Cardiac muscle cell (in vitro differentiated cells and primary cell): ENCODE measurements around the gene CYTH4. TPM values are rescaled to one million over a fixed set of nuclear protein-coding genes. Genes with fewer than 3 reads are reported as not detected.

Experiments
- DNase-seq, 2 donors: peaks; one replicate each; pipeline versions ENCODE4 v3.0.0 to v3.0.0-alpha.2; 2010 to 2017; ENCODE audit warnings: low read depth in 1 of 2, low spot score in 1 of 2
- H3K27ac ChIP-seq: fragments of 200-600 bp; sonication (generic); 2 replicates; pipeline ENCODE4 v1.5.1; 2016
- H3K27me3 ChIP-seq: fragments of 200-600 bp; sonication (generic); 2 replicates; pipeline ENCODE4 v1.6.0; 2016; ENCODE audit warnings: control low read depth
- H3K36me3 ChIP-seq: fragments of 200-600 bp; sonication (generic); 2 replicates; pipeline ENCODE4 v1.5.1; 2016; ENCODE audit warnings: control low read depth
- H3K4me1 ChIP-seq: fragments of 200-600 bp; sonication (generic); 2 replicates; pipeline ENCODE4 v1.8.1; 2017; ENCODE audit warnings: low read depth, mild to moderate bottlenecking, mixed run types
- H3K4me3 ChIP-seq: fragments of 200-600 bp; sonication (generic); 2 replicates; pipeline ENCODE4 v1.5.1; 2016; ENCODE audit warnings: mild to moderate bottlenecking
- H3K9me3 ChIP-seq: fragments of 200-600 bp; sonication (generic); 2 replicates; pipeline ENCODE4 v1.5.1; 2017; ENCODE audit warnings: low read depth, mild to moderate bottlenecking, control low read depth
- CTCF ChIP-seq: IDR thresholded peaks from 2 replicates; pipeline ENCODE4 v1.5.1; 2012; ENCODE audit warnings: low read depth, mild to moderate bottlenecking, low read length
- polyA plus RNA-seq: library from polyadenylated mRNA; unstranded; fragments of >200 nt; fragmentation: Nextera tagmentation; extraction: Ambion mirVana; gene quantifications from 2 replicates; pipeline ENCODE4 v1.2.1, GENCODE V29; 2016
- total RNA-seq: library from RNA; depleted of rRNA; stranded (reverse); fragments of >200 nt; gene quantifications from 2 replicates; pipeline ENCODE4 v1.2.3, GENCODE V29; 2016

CYTH4 gene
- total and polyA plus RNA-seq, 2 experiments from 2014 or later, result not detected

GRCh38 chr22:37295213-37295886, 13.0 kb downstream of the CYTH4 start:
- Histone ChIP-seq H3K27me3 (no peaks in the 10 kb centered on the region), H3K9me3 (no peaks in the 10 kb centered on the region), H3K36me3 (no peaks in the 10 kb centered on the region), H3K4me3 (no peak overlapping the region), H3K27ac (no peak overlapping the region), H3K4me1 (no peaks in the 10 kb centered on the region)
- TF ChIP-seq CTCF, result no peak
- no peak for DNase-seq

GRCh38 chr22:37295946-37296345, 13.6 kb downstream of the CYTH4 start:
- H3K27me3 ChIP-seq, result no peaks in the 10 kb centered on the region
- no peak for DNase-seq
- no peaks in the 10 kb centered on the region for H3K36me3 ChIP-seq
- H3K4me3 ChIP-seq, result no peak overlapping the region
- H3K9me3 ChIP-seq, result no peaks in the 10 kb centered on the region
- no peak overlapping the region for H3K27ac ChIP-seq
- no peaks in the 10 kb centered on the region for H3K4me1 ChIP-seq
- no peak for TF ChIP-seq CTCF

GRCh38 chr22:37298748-37299495, 16.6 kb downstream of the CYTH4 start:
- H3K36me3 ChIP-seq, result no peaks in the 10 kb centered on the region
- no peak overlapping the region for H3K4me3 ChIP-seq
- TF ChIP-seq CTCF, result no peak
- no peak overlapping the region for H3K27ac ChIP-seq
- no peaks in the 10 kb centered on the region for H3K27me3 ChIP-seq
- H3K4me1 ChIP-seq, result no peaks in the 10 kb centered on the region
- DNase-seq, result no peak
- no peaks in the 10 kb centered on the region for H3K9me3 ChIP-seq

- H3K4me1 ChIP-seq, result no peaks in the 10 kb centered on the region
- no peaks in the 10 kb centered on the region for H3K36me3 ChIP-seq
- TF ChIP-seq CTCF, result no peak
- DNase-seq, result no peak
- no peaks in the 10 kb centered on the region for H3K9me3 ChIP-seq
- no peak overlapping the region for H3K4me3 ChIP-seq
- no peak overlapping the region for H3K27ac ChIP-seq
- H3K27me3 ChIP-seq, result no peaks in the 10 kb centered on the region
Measured at GRCh38 chr22:37299969-37300509, 17.7 kb downstream of the CYTH4 start.

- no peaks in the 10 kb centered on the region for H3K9me3 ChIP-seq
- no peaks in the 10 kb centered on the region for H3K36me3 ChIP-seq
- no peaks in the 10 kb centered on the region for H3K4me1 ChIP-seq
- no peak for DNase-seq
- no peaks in the 10 kb centered on the region for H3K27me3 ChIP-seq
- TF ChIP-seq CTCF, result no peak
- H3K4me3 ChIP-seq, result no peak overlapping the region
- H3K27ac ChIP-seq, result no peak overlapping the region
Measured at GRCh38 chr22:37300551-37301017, 18.3 kb downstream of the CYTH4 start.
